ENCODE results near the gene NR1H2. TPM values are rescaled to one million over a fixed set of nuclear protein-coding genes. Genes with fewer than 3 reads are reported as not detected.
"Not testable (repeated sequence)": the region's sequence is repeated elsewhere in the genome, so short reads cannot be mapped to it uniquely, and the experiment has no call there.

The NR1H2 gene
- total and polyA plus RNA-seq, 10 donors = 53.1 to 96.0 (median 74.0) TPM

DNA sequence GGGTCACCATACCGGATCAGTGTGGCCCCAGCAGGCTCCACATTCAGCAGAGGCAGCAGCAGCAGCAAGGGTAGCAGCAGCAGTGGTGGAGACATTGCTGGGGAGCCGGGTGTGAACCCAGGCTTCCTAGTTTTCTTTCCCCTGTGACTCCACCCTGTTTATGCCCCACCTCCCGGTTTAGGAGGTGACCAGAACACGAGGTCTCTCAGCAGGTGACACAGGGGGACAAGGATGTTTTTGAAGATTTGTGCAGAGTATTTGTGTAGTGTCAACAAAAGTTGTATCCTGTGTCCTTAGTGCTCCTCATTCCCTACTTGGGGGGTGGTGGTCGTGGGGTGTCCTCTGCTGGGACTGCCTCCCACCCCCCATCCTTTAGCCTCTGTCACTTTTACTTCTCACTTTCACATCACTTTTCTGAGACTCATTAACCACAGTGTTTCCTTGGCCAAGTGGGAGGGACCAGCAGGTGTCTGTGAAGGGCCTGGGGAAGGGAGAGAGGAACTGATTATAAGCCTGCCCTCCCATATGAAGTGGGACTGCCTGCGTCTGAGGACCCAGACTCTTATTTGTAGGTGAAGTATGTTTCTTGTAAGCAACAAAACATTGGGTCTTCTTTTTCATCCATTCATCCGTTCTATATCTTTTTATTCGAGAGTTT, 31.5 kb upstream of the NR1H2 start:
- 49 to 59% (median 51%) methylated on average over 8 of the region's 8 CpGs for WGBS, 5 donors
- DNase-seq = peak; percentile 84
- Histone ChIP-seq H3K36me3 (no peaks in the 10 kb centered on the region), H3K27ac (peak overlapping the region in 6 of 8 donors; percentile 20 to 80 (median 76)), H3K27me3 (replicated peaks in 1 of 7) (no peaks in the 10 kb centered on the region), H3K4me3 (peak overlapping the region; percentile 25 to 65 (median 48)), H3K4me1 (peaks cover 6 to 98% (median 60%) of the 10 kb centered on the region in 6 donors), H3K9me3 (peaks cover 0 to 16% (median 7%) of the 10 kb centered on the region in 8 donors)
- TF ChIP-seq, protein P1, sequence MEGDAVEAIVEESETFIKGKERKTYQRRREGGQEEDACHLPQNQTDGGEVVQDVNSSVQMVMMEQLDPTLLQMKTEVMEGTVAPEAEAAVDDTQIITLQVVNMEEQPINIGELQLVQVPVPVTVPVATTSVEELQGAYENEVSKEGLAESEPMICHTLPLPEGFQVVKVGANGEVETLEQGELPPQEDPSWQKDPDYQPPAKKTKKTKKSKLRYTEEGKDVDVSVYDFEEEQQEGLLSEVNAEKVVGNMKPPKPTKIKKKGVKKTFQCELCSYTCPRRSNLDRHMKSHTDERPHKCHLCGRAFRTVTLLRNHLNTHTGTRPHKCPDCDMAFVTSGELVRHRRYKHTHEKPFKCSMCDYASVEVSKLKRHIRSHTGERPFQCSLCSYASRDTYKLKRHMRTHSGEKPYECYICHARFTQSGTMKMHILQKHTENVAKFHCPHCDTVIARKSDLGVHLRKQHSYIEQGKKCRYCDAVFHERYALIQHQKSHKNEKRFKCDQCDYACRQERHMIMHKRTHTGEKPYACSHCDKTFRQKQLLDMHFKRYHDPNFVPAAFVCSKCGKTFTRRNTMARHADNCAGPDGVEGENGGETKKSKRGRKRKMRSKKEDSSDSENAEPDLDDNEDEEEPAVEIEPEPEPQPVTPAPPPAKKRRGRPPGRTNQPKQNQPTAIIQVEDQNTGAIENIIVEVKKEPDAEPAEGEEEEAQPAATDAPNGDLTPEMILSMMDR (IDR thresholded peaks at IDR 0.05 in 8 of 11, conservative IDR thresholded peaks at IDR 0.05 in 3 of 11) = no peak
- TF ChIP-seq POLR2AphosphoS5 (IDR thresholded peaks at IDR 0.05) (peak; percentile 44 to 88 (median 81)), POLR2A (IDR thresholded peaks at IDR 0.05) (peak in 2 of 3 donors; percentile 24 to 62)
- intact Hi-C loops (cut with DNase I; ENCODE audit: low total_unique reads) = no loop called here

DNA sequence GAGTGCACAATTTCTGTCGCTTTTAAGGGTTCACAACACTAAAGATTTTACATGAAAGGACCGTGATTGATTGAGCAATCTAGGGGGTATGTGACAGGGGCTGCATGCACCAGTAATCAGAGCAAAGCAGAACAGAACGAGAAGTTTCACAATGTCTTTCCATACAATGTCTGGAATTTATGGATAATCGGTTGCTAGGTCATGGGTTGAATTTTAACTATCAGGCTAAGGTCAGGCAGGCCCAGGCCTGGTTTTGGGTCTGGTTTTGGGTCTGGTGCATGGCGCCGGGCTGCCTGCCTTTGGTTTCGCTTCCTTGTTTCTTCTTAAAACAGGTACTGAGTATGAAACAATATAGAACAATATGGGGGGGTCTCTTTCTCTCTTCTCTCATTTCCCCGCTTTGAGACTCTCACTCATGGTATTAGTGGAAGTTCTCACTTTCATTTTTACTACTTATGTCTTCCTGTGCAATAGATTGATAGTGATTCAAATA, 29.1 kb upstream of the NR1H2 start:
- H3K27me3 ChIP-seq (replicated peaks in 1 of 7); intact Hi-C loops (cut with DNase I; ENCODE audit: low total_unique reads); H3K36me3 ChIP-seq: not testable (repeated sequence)
- peak in 1 of 3 donors; percentile 23 for TF ChIP-seq POLR2AphosphoS5 (IDR thresholded peaks at IDR 0.05)
- Histone ChIP-seq H3K9me3 (peaks cover 0 to 16% (median 7%) of the 10 kb centered on the region in 8 donors), H3K4me1 (peaks cover 3 to 88% (median 37%) of the 10 kb centered on the region in 6 donors), H3K4me3 (peak overlapping the region in 1 of 8 donors; percentile 2), H3K27ac (peak overlapping the region in 7 of 8 donors; percentile 10 to 80 (median 77))
- peak; percentile 88 for DNase-seq
- 52 to 66% (median 55%) methylated on average over 8 of the region's 8 CpGs for WGBS, 5 donors

DNA sequence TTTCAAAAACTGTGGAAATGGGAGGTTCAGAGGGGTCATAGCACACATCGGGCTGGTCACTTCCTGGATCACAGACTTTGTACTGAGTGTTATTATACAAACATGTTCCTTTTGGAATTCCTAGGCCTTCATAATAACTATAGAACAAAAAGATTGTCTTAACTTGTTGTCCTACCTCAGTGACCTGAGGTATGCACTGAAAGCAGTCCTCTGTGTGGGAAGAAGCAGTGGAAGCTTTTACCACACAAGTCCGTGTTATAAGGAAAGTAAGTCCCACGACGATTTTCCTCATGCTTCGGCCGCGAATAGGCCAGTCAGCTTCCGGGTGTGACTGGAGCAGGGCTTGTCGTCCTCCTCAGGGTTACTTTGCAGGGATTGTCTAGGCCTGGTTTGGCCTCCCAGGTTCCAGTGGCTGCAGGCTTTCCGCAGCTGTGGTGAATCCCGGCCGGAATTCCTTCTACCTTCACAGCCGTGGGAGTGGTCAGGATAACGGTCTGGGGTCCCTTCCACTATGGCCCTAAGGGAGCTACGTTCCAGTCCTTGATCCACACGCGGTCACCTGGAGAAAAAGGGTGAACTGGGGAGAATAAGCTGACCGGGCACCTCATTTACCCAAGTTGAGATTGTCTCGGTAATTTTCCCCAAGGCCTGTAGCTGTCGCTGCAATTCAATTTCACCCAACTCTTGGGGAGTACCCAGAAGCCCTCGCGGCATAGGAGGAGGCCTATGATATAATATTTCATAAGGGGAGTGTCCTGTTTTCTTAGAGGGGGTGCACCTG, 26.8 kb upstream of the NR1H2 start:
- intact Hi-C loops (cut with DNase I; ENCODE audit: low total_unique reads) = no loop called here
- H3K4me3 ChIP-seq = no peak overlapping the region
- H3K9me3 ChIP-seq = peaks cover 0 to 12% (median 6%) of the 10 kb centered on the region in 8 donors
- peak overlapping the region in 4 of 8 donors; percentile 20 to 57 (median 26) for H3K27ac ChIP-seq
- 67 to 74% (median 70%) methylated on average over 17 to 22 of the region's 22 CpGs for WGBS, 5 donors
- TF ChIP-seq POLR2AphosphoS5 (IDR thresholded peaks at IDR 0.05) (no peak), POLR2A (IDR thresholded peaks at IDR 0.05) (no peak)
- TF ChIP-seq, protein P1 (IDR thresholded peaks at IDR 0.05 in 8 of 11, conservative IDR thresholded peaks at IDR 0.05 in 3 of 11) = no peak
- DNase-seq = no peak
- no peaks in the 10 kb centered on the region for H3K27me3 ChIP-seq (replicated peaks in 1 of 7)
- no peaks in the 10 kb centered on the region for H3K36me3 ChIP-seq
- peaks cover 3 to 66% (median 36%) of the 10 kb centered on the region in 6 donors for H3K4me1 ChIP-seq

DNA sequence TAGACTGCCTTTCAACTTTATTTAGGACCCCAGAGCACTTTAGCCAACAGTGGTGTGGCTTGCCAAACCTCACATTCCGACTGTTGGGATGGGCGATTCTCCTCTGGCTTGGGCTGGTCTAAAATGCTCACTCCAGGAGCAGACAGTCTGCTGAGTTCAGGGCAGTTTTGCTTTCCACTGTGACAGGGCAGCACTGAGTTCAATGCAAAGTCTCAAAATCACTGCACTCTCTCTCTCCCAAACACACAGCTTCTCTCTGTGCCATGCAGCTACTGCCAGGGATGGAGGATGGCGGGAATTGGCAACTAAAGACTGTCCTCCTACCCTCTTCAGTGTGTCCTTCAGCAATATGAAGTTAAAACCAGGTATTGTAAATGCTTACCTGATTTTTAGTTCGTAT, 24.0 kb upstream of the NR1H2 start:
- 58 to 86% (median 73%) methylated on average over 4 of the region's 4 CpGs for WGBS, 5 donors
- H3K9me3 ChIP-seq = no peaks in the 10 kb centered on the region
- H3K36me3 ChIP-seq = no peaks in the 10 kb centered on the region
- no peak overlapping the region for H3K27ac ChIP-seq
- peaks cover 3 to 47% (median 20%) of the 10 kb centered on the region in 6 donors for H3K4me1 ChIP-seq
- no peaks in the 10 kb centered on the region for H3K27me3 ChIP-seq (replicated peaks in 1 of 7)
- intact Hi-C loops (cut with DNase I; ENCODE audit: low total_unique reads) = no loop called here
- DNase-seq = no peak
- H3K4me3 ChIP-seq = no peak overlapping the region
- TF ChIP-seq, protein P1 (IDR thresholded peaks at IDR 0.05 in 8 of 11, conservative IDR thresholded peaks at IDR 0.05 in 3 of 11) = no peak
- TF ChIP-seq POLR2AphosphoS5 (IDR thresholded peaks at IDR 0.05) (no peak), POLR2A (IDR thresholded peaks at IDR 0.05) (no peak)

DNA sequence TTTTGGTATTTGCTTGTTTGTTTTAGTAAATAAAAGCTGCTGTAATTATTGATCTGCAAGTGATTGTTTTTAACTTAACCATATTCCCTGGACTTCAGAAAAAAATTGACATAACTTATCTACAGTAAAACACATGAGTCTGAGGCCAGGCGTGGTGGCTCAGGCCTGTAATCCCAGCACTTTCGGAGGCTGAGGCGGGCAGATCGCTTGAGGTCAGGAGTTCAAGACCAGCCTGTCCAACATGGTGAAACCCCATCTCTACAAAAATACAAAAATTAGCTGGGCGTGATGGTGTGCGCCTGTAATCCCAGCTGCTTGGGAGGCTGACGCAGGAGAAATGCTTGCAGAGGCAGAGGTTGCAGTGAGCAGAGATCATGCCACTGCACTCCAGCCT, 22.8 kb upstream of the NR1H2 start:
- intact Hi-C loops (cut with DNase I; ENCODE audit: low total_unique reads); DNase-seq; H3K27me3 ChIP-seq (replicated peaks in 1 of 7); H3K27ac ChIP-seq; H3K4me3 ChIP-seq; H3K9me3 ChIP-seq; H3K36me3 ChIP-seq: not testable (repeated sequence)
- peaks cover 0 to 47% (median 21%) of the 10 kb centered on the region in 6 donors for H3K4me1 ChIP-seq
- WGBS, 5 donors = 83 to 93% (median 90%) methylated on average over 7 of the region's 7 CpGs
